ENCODE results near the gene SERP1.

GRCh38 chr3:150535204-150535603, 11.1 kb downstream of the SERP1 start:
- TF ChIP-seq CTCF (IDR thresholded peaks at IDR 0.05) (no peak), POLR2A (IDR thresholded peaks at IDR 0.05) (no peak)
